Frontal cortex (tissue), 1 donor: ENCODE results near the gene PEDS1. TPM values are rescaled to one million over a fixed set of nuclear protein-coding genes. Genes with fewer than 3 reads are reported as not detected.

Experiments used
- total RNA-seq: library from RNA; depleted of rRNA; stranded (reverse); fragments of >200 nt; gene quantifications from one replicate; pipeline ENCODE4 v1.2.3, GENCODE V29; 2014

The PEDS1 gene
- total RNA-seq, 1 donor from 2014 or later: 9.4 TPM

Other genes starting within 250 kb of the PEDS1 start
- gene SPATA2, start 238.2 kb downstream of the PEDS1 start, total RNA-seq: 2.0 TPM
- 31.0 TPM for gene RNF114, start 217.3 kb downstream of the PEDS1 start, total RNA-seq
- not detected for gene SNAI1, start 170.7 kb downstream of the PEDS1 start, total RNA-seq
- gene UBE2V1, start 40.6 kb downstream of the PEDS1 start, total RNA-seq: 20.0 TPM
- 1.6 TPM for gene CEBPB, start 37.1 kb upstream of the PEDS1 start, total RNA-seq